SU-DHL-6 (cell line): ENCODE results near the gene CCDC141.

ENCODE experiments used
- CTCF ChIP-seq: fragments of 200-600 bp; sonication (generic); IDR thresholded peaks from one replicate; pipeline ENCODE4 v1.5.1; 2017; ENCODE audit warnings: antibody characterized with exemption, mild to moderate bottlenecking, low read length, moderate library complexity; ENCODE audit not compliant: insufficient read depth, poor library complexity, severe bottlenecking
- EZH2phosphoT487 ChIP-seq: fragments of 200-600 bp; sonication (generic), shearing (Covaris generic); conservative IDR thresholded peaks from 2 replicates; pipeline ENCODE4 v1.6.1; 2018; ENCODE audit warnings: mild to moderate bottlenecking, antibody characterized with exemption, low read length, moderate library complexity, mixed read lengths

DNA sequence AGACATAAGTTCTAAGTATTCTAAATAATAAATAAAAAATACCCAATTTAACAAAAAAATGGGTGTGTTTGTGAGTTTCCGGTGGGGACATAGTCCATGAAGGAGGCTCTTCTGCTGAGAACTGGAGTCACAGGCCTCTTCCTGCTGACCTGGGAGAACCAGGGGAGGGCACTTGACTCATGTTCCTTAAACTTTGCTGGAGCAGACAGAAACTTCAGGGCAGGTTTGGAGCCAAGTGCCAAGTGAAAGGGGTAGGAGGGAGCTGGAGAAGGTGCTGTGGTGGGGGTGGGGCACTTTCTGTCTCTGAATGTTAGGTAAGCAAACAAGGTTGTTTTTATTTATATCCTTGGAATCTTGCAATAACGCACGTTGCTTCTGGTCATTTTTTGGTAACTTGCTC lies 163.9 kb downstream of the CCDC141 start:
- no peak for TF ChIP-seq CTCF
- TF ChIP-seq EZH2phosphoT487 = no peak
